ENCODE results near the gene CIDEB.
A peak's percentile ranks its signal among the peaks of the same experiment; 100 is the strongest.

CIDEB gene

GRCh38 chr14:24290746-24291145 lies 17.0 kb downstream of the CIDEB start:
- DNase-seq (ENCODE audit: low read depth in 2 of 2), result no peak

GRCh38 chr14:24289649-24290280 lies 18.0 kb downstream of the CIDEB start:
- DNase-seq (ENCODE audit: low read depth in 2 of 2), result no peak

GRCh38 chr14:24286996-24287395 lies 20.8 kb downstream of the CIDEB start:
- DNase-seq (ENCODE audit: low read depth in 2 of 2), result no peak

- DNase-seq (ENCODE audit: low read depth in 2 of 2), result no peak
Observed at GRCh38 chr14:24285351-24285750, 22.4 kb downstream of the CIDEB start.

GRCh38 chr14:24284501-24285035 lies 23.2 kb downstream of the CIDEB start:
- no peak for DNase-seq (ENCODE audit: low read depth in 2 of 2)

GRCh38 chr14:24283796-24284460 lies 23.8 kb downstream of the CIDEB start:
- DNase-seq (ENCODE audit: low read depth in 2 of 2), result no peak

GRCh38 chr14:24282736-24283135 lies 25.0 kb downstream of the CIDEB start:
- no peak for DNase-seq (ENCODE audit: low read depth in 2 of 2)

GRCh38 chr14:24281636-24282035 lies 26.1 kb downstream of the CIDEB start:
- no peak for DNase-seq (ENCODE audit: low read depth in 2 of 2)

- DNase-seq (ENCODE audit: low read depth in 2 of 2), result no peak
Observed at GRCh38 chr14:24280797-24281460, 26.8 kb downstream of the CIDEB start.

GRCh38 chr14:24279301-24280186 lies 28.2 kb downstream of the CIDEB start:
- DNase-seq (ENCODE audit: low read depth in 2 of 2), result peak in 1 of 2 donors; percentile 29

GRCh38 chr14:24278424-24278823 lies 29.4 kb downstream of the CIDEB start:
- no peak for DNase-seq (ENCODE audit: low read depth in 2 of 2)

- DNase-seq (ENCODE audit: low read depth in 2 of 2), result no peak
Observed at GRCh38 chr14:24277606-24278321, 30.0 kb downstream of the CIDEB start.

- DNase-seq (ENCODE audit: low read depth in 2 of 2), result no peak
Observed at GRCh38 chr14:24277071-24277470, 30.7 kb downstream of the CIDEB start.

- no peak for DNase-seq (ENCODE audit: low read depth in 2 of 2)
Observed at GRCh38 chr14:24274101-24274543, 33.7 kb downstream of the CIDEB start.

GRCh38 chr14:24273422-24273998 lies 34.3 kb downstream of the CIDEB start:
- DNase-seq (ENCODE audit: low read depth in 2 of 2), result no peak

GRCh38 chr14:24272467-24272866 lies 35.3 kb downstream of the CIDEB start:
- no peak for DNase-seq (ENCODE audit: low read depth in 2 of 2)

- no peak for DNase-seq (ENCODE audit: low read depth in 2 of 2)
Observed at GRCh38 chr14:24271834-24272263, 35.9 kb downstream of the CIDEB start.

GRCh38 chr14:24271134-24271833 lies 36.5 kb downstream of the CIDEB start, which contains the start of gene RABGGTA:
Gene RABGGTA, minus strand, starts transcription at chr14:24271597. Its CDS starts 482 bp downstream, at chr14:24271115.
- peak; percentile 69 to 85 for DNase-seq (ENCODE audit: low read depth in 2 of 2)

GRCh38 chr14:24270537-24271133 lies 37.1 kb downstream of the CIDEB start:
- no peak for DNase-seq (ENCODE audit: low read depth in 2 of 2)
